Tibial artery (tissue), 4 donors: Measurements from ENCODE around the gene OR5H15.
"Not testable (repeated sequence)": the region's sequence is repeated elsewhere in the genome, so short reads cannot be mapped to it uniquely, and the experiment has no call there.

Source experiments
- DNase-seq, 2 donors: peaks; one replicate each; pipeline ENCODE4 v3.0.0-alpha.2; 2019
- H3K27ac ChIP-seq, 2 donors: fragments of 200-600 bp; sonication (generic) in 1 of 2; 1 replicate in 1 of 2; 2 replicates in 1 of 2; pipeline ENCODE4 v1.5.1; 2018 to 2019; ENCODE audit warnings: mild to moderate bottlenecking in 1 of 2
- H3K27me3 ChIP-seq, 2 donors: fragments of 200-600 bp; sonication (generic) in 1 of 2; one replicate each; pipeline versions ENCODE4 v1.5.1 to v1.6.0; 2016 to 2019
- H3K36me3 ChIP-seq, 3 donors: fragments of 200-600 bp; sonication (generic) in 2 of 3; one replicate each; pipeline ENCODE4 v1.5.1; 2016 to 2019; ENCODE audit warnings: mild to moderate bottlenecking in 2 of 3
- H3K4me1 ChIP-seq, 4 donors: fragments of 200-600 bp; sonication (generic) in 2 of 4; 1 replicate in 3 of 4; 2 replicates in 1 of 4; pipeline ENCODE4 v1.5.1; 2016 to 2019
- H3K4me3 ChIP-seq, 2 donors: fragments of 200-600 bp; sonication (generic) in 1 of 2; 1 replicate in 1 of 2; 2 replicates in 1 of 2; pipeline ENCODE4 v1.5.1; 2018 to 2019; ENCODE audit warnings: mild to moderate bottlenecking in 2 of 2
- H3K9me3 ChIP-seq, 3 donors: fragments of 200-600 bp; sonication (generic) in 1 of 3; one replicate each; pipeline ENCODE4 v1.5.1; 2016 to 2019
- intact Hi-C: fragments of 100-400 bp; cut with DNase I; formaldehyde crosslinking; loops from one replicate; pipeline ENCODE4 v1.15.0; 2023; ENCODE audit warnings: low total_unique reads
- TF ChIP-seq, protein P1 (sequence below), 2 experiments: fragments of 200-600 bp in 1 of 2; fragments of 450-650 bp in 1 of 2; IDR thresholded peaks; one replicate each; pipeline ENCODE4 v1.5.1; 2017 to 2019; ENCODE audit warnings: antibody characterized with exemption in 2 of 2, mild to moderate bottlenecking in 1 of 2, moderate library complexity in 1 of 2

Gene OR5H15

DNA sequence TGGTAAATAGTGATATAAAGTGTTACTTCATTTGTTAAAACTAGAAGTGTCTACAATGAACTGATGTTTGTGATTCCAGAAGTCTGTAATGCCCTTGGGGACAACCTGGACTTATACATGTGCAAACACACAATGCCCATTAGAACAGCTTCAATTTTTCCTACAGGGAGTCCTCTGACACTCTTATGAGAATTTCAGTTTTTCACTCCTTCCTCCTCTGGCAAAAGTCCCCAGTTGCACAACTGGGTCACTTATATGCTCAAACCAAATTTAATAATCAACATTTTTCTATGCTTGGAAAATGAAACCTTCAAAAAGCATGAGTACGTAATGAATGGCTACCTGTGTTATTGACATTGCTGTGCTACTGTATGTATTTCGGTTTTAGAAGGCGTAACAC, at the start of gene OR5H15:
TSS of gene OR5H15 (plus strand) at position 301 of the 400 bp plus-strand sequence. CDS start 2,004 bp downstream, outside the sequence.
- no peak within 1 kb of the TSS for H3K27ac ChIP-seq
- intact Hi-C loops, result no loop called here
- no peak within 1 kb of the TSS for H3K4me3 ChIP-seq
- no peaks in the 10 kb centered on the region for H3K4me1 ChIP-seq
- H3K9me3 ChIP-seq, result no peaks in the 10 kb centered on the region
- DNase-seq, result no peak
- no peaks in the 10 kb centered on the region for H3K27me3 ChIP-seq
- TF ChIP-seq, protein P1, sequence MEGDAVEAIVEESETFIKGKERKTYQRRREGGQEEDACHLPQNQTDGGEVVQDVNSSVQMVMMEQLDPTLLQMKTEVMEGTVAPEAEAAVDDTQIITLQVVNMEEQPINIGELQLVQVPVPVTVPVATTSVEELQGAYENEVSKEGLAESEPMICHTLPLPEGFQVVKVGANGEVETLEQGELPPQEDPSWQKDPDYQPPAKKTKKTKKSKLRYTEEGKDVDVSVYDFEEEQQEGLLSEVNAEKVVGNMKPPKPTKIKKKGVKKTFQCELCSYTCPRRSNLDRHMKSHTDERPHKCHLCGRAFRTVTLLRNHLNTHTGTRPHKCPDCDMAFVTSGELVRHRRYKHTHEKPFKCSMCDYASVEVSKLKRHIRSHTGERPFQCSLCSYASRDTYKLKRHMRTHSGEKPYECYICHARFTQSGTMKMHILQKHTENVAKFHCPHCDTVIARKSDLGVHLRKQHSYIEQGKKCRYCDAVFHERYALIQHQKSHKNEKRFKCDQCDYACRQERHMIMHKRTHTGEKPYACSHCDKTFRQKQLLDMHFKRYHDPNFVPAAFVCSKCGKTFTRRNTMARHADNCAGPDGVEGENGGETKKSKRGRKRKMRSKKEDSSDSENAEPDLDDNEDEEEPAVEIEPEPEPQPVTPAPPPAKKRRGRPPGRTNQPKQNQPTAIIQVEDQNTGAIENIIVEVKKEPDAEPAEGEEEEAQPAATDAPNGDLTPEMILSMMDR (IDR thresholded peaks at IDR 0.05), result no peak
- no peaks in the 10 kb centered on the region for H3K36me3 ChIP-seq

DNA sequence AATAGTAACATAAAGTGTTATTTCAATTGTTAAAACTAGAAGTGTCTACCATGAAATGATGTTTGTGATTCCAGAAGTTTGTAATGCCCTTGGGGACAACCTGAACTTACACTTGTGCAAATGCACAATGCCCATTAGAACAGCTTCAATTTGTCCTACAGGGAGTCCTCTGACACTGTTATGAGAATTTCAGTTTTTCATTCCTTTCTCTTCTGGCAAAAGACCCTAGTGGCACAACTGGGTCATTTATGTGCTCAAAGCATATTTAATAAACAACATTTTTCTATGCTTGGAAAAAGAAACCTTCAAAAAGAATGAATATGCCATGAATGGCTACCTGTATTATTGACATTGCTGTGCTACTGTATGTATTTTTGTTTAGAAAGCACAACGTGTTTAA, 36.1 kb upstream of the OR5H15 start, which contains the start of gene OR5H1:
TSS of gene OR5H1 (plus strand) at position 301 of the 400 bp plus-strand sequence. CDS start 1,977 bp downstream, outside the sequence.
- Histone ChIP-seq H3K4me1 (no peaks in the 10 kb centered on the region), H3K4me3 (no peak within 1 kb of the TSS), H3K27me3 (no peaks in the 10 kb centered on the region), H3K9me3 (no peaks in the 10 kb centered on the region), H3K27ac (no peak within 1 kb of the TSS), H3K36me3 (no peaks in the 10 kb centered on the region)
- intact Hi-C loops, result no loop called here
- TF ChIP-seq, protein P1 (IDR thresholded peaks at IDR 0.05), result no peak
- DNase-seq, result no peak

DNA sequence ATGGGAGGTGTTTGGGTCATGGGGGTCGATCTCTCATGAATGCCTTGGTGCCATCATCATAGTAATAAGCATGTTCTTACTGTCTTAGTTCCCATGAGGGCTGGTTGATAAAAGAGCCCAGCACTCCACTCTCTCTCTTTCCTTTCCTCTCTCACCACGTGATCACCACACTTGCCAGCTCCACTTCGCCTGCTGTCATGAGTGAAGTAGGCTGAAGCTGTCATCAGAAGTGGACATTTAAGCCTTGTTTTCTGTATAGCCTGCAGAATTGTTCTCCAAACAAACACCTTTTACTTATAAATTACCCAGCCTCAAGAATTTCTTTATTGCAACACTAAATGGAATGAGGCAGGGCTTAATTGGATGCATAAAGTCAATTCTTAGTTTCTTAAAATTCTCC, 29.9 kb upstream of the OR5H15 start:
- no peak overlapping the region for H3K4me3 ChIP-seq
- TF ChIP-seq, protein P1 (IDR thresholded peaks at IDR 0.05), result no peak

DNA sequence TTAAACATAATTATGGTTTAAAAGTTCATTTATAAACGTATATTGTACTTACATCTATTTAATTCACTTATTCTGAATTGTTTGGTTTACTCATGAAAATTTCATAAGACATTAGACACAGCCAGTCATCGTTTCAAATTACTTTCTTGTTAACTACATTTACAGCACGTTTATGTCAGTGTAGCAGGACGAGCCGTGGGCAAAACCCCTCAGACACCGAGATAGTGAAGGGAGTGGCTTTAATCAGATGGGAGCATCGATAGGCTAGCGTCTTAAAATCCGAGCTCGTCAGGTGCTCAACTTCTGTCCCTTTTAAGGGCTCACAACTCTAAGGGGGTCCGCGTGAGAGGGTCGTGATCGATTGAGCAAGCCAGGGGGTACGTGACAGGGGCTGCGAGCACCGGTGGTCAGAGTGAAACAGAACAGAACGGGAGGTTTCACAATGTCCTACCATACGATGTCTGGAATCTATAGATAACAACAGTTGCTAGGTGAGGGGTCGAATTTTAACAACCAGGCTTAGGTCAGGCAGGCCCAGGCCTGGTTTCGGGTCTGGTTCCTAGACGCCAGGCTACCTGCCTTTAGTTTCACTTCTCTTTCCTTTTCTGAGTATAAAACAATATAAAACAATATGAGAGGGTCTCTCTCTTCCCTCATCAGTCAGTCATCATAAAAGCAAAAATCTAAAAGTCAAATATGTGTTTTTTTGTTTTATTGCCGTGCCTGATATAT, 28.5 kb upstream of the OR5H15 start:
- H3K36me3 ChIP-seq, H3K27ac ChIP-seq, H3K4me1 ChIP-seq, H3K4me3 ChIP-seq, H3K27me3 ChIP-seq, DNase-seq, H3K9me3 ChIP-seq, intact Hi-C loops: not testable (repeated sequence)

More for the DNA sequence above, 29.9 kb upstream of the OR5H15 start:
- intact Hi-C loops, result no loop called here
- no peaks in the 10 kb centered on the region for H3K36me3 ChIP-seq
- DNase-seq, result no peak
- no peaks in the 10 kb centered on the region for H3K4me1 ChIP-seq
- no peaks in the 10 kb centered on the region for H3K27me3 ChIP-seq
- no peaks in the 10 kb centered on the region for H3K9me3 ChIP-seq
- H3K27ac ChIP-seq, result no peak overlapping the region

DNA sequence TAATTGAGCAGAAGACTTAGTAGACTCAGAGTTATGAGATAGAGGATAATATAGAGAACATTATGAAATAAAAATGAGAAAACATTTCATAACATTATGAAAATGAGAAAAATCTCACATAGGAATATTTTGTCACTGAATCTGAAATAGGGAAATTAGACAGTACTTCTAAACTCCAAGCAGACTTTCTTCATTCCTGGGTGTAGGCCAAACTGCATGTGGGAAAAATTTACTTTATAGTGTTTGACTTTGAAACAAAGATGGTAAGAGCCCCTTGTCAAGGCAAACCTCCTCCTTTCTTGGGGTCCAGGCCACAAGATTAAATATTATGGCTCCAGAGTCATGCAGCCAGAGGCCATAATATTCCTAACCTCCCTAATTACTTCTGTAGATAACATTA, 26.0 kb upstream of the OR5H15 start:
- DNase-seq, result no peak
- Histone ChIP-seq H3K36me3 (no peaks in the 10 kb centered on the region), H3K9me3 (no peaks in the 10 kb centered on the region), H3K4me3 (no peak overlapping the region), H3K27ac (no peak overlapping the region), H3K4me1 (no peaks in the 10 kb centered on the region), H3K27me3 (no peaks in the 10 kb centered on the region)
- intact Hi-C loops, result no loop called here
- TF ChIP-seq, protein P1 (IDR thresholded peaks at IDR 0.05), result no peak

DNA sequence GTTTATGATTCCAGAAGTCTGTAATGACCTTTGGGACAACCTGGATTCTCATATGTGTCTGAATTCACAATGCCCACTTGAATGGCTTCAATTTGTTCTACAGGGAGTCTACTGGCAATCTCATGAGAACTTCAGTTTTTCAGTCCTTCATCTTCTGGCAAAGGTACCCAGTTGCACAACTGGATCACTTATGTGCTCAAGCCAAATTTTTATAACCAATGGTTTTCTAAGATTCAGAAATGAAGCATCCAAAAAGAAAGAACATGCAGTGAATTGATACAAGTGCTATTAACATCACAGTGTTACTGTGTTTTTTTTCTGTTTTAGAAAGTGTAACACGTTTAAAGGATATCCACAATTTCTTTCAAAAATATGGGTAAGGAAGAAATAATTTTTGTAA, 19.3 kb upstream of the OR5H15 start, which contains the start of gene OR5H14:
TSS of gene OR5H14 (plus strand) at position 301 of the 400 bp plus-strand sequence. CDS start 1,907 bp downstream, outside the sequence.
- Histone ChIP-seq H3K36me3 (no peaks in the 10 kb centered on the region), H3K4me3 (no peak within 1 kb of the TSS), H3K27ac (no peak within 1 kb of the TSS), H3K27me3 (no peaks in the 10 kb centered on the region), H3K9me3 (no peaks in the 10 kb centered on the region), H3K4me1 (no peaks in the 10 kb centered on the region)
- no peak for DNase-seq
- intact Hi-C loops, result no loop called here
- TF ChIP-seq, protein P1 (IDR thresholded peaks at IDR 0.05), result no peak
